ENCODE measurements around the gene EXOC6. TPM values are rescaled to one million over a fixed set of nuclear protein-coding genes. Genes with fewer than 3 reads are reported as not detected.

The EXOC6 gene
- total and polyA plus RNA-seq, 7 donors = 7.4 to 27.8 (median 14.4) TPM

DNA sequence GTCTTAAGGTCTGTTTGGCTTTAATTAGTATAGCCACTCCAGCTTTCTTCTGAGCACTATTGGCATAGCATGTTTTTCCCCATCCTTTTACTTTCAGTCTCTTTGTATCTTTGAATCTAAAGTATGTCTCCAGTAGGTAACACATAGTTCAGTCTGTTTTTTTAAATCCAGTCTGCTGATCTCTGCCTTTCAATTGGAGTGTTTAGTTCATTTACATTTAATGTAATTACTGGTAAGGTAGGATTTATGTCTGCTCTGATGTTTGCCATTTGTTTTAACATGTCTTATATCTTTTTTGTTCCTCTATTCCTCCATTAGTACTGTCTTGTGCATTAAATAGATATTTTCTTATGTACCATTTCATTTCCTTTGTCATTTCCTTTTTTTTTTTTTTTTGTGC is 72.5 kb downstream of the EXOC6 start:
- TF ChIP-seq, protein P1, sequence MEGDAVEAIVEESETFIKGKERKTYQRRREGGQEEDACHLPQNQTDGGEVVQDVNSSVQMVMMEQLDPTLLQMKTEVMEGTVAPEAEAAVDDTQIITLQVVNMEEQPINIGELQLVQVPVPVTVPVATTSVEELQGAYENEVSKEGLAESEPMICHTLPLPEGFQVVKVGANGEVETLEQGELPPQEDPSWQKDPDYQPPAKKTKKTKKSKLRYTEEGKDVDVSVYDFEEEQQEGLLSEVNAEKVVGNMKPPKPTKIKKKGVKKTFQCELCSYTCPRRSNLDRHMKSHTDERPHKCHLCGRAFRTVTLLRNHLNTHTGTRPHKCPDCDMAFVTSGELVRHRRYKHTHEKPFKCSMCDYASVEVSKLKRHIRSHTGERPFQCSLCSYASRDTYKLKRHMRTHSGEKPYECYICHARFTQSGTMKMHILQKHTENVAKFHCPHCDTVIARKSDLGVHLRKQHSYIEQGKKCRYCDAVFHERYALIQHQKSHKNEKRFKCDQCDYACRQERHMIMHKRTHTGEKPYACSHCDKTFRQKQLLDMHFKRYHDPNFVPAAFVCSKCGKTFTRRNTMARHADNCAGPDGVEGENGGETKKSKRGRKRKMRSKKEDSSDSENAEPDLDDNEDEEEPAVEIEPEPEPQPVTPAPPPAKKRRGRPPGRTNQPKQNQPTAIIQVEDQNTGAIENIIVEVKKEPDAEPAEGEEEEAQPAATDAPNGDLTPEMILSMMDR (IDR thresholded peaks at IDR 0.05) = no peak
- Histone ChIP-seq H3K4me3 (no peak overlapping the region), H3K4me1 (no peaks in the 10 kb centered on the region), H3K27me3 (ENCODE audit: insufficient read depth in 3 of 3, low read length in 2 of 3) (no peaks in the 10 kb centered on the region), H3K27ac (no peak overlapping the region), H3K9me3 (peaks cover 6% of the 10 kb centered on the region), H3K36me3 (ENCODE audit: insufficient read depth in 1 of 2, low read depth in 1 of 2) (peaks cover 0 to 21% of the 10 kb centered on the region in 2 donors)
- no peak for ATAC-seq
- intact Hi-C loops (cut with DNase I) = no loop called here
- DNase-seq = no peak

DNA sequence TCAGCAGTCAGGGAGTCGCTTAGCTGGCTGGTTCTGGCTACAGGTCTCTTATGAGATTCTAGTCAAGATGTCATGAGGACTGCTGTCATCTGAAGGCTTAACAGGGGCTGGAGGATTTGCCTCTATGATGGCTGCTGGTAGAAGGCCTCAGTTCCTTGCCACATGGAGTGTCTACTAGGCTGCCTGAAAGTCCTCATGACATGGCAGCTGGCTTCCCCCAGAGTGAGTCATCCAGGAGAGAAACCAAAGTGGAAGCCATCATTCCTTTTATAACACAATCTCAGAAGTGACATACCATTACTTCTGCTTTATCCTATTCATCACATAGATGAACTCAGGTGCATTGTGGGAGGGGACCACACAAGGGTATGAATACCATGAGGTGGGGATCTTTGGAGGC is 75.1 kb downstream of the EXOC6 start:
- H3K4me1 ChIP-seq = no peaks in the 10 kb centered on the region
- DNase-seq (no peak), ATAC-seq (no peak)
- WGBS, 3 donors = 97 to 100% (median 99%) methylated on average over 1 of the region's 1 CpG
- intact Hi-C loops (cut with DNase I) = no loop called here
- H3K4me3 ChIP-seq = no peak overlapping the region
- H3K27me3 ChIP-seq (ENCODE audit: insufficient read depth in 3 of 3, low read length in 2 of 3) = no peaks in the 10 kb centered on the region
- peaks cover 0 to 29% of the 10 kb centered on the region in 2 donors for H3K36me3 ChIP-seq (ENCODE audit: insufficient read depth in 1 of 2, low read depth in 1 of 2)
- TF ChIP-seq, protein P1 (IDR thresholded peaks at IDR 0.05) = no peak
- no peak overlapping the region for H3K27ac ChIP-seq
- peaks cover 6% of the 10 kb centered on the region for H3K9me3 ChIP-seq

GRCh38 chr10:92929896-92930295 is 81.6 kb downstream of the EXOC6 start:
- Histone ChIP-seq H3K27me3 (ENCODE audit: insufficient read depth in 3 of 3, low read length in 2 of 3) (no peaks in the 10 kb centered on the region), H3K27ac (no peak overlapping the region), H3K4me3 (no peak overlapping the region), H3K9me3 (no peaks in the 10 kb centered on the region), H3K4me1 (no peaks in the 10 kb centered on the region), H3K36me3 (ENCODE audit: insufficient read depth in 1 of 2, low read depth in 1 of 2) (peaks cover 0 to 72% of the 10 kb centered on the region in 2 donors)
- DNase-seq = no peak
- WGBS, 3 donors = 94 to 99% (median 98%) methylated on average over 5 of the region's 5 CpGs
- no peak for ATAC-seq
- TF ChIP-seq, protein P1 (IDR thresholded peaks at IDR 0.05) = no peak
- intact Hi-C loops (cut with DNase I) = no loop called here

- H3K4me1 ChIP-seq = no peaks in the 10 kb centered on the region
- intact Hi-C loops (cut with DNase I) = no loop called here
- peaks cover 0 to 80% of the 10 kb centered on the region in 2 donors for H3K36me3 ChIP-seq (ENCODE audit: insufficient read depth in 1 of 2, low read depth in 1 of 2)
- TF ChIP-seq, protein P1 (IDR thresholded peaks at IDR 0.05) = no peak
- 41 to 95% (median 91%) methylated on average over 1 of the region's 1 CpG for WGBS, 3 donors
- ATAC-seq = no peak
- H3K9me3 ChIP-seq = no peaks in the 10 kb centered on the region
- DNase-seq = no peak
- no peak overlapping the region for H3K27ac ChIP-seq
- no peak overlapping the region for H3K4me3 ChIP-seq
- no peaks in the 10 kb centered on the region for H3K27me3 ChIP-seq (ENCODE audit: insufficient read depth in 3 of 3, low read length in 2 of 3)
Measured at GRCh38 chr10:92931597-92931996, 83.3 kb downstream of the EXOC6 start.

DNA sequence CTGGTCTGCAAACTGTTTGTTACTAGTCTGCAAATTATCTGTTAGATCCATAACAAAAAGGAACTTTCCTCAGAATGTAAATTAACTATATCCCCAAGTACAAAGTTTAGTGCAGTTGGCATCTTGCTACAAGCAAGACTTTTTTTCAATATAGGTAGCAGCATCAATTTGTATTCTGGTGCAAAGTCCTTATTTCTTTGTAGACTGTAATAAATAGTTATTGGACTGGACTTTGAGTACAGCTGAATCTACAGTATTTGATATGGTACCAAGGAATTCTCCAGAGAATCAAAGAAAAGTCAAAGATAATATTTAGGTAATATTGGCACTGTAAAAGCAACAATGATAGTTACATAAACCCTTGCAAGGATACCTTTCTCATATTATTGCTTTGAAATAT is 89.6 kb downstream of the EXOC6 start:
- Histone ChIP-seq H3K4me3 (no peak overlapping the region), H3K36me3 (ENCODE audit: insufficient read depth in 1 of 2, low read depth in 1 of 2) (peaks cover 0 to 57% of the 10 kb centered on the region in 2 donors), H3K27me3 (ENCODE audit: insufficient read depth in 3 of 3, low read length in 2 of 3) (no peaks in the 10 kb centered on the region), H3K27ac (no peak overlapping the region), H3K9me3 (no peaks in the 10 kb centered on the region), H3K4me1 (no peaks in the 10 kb centered on the region)
- intact Hi-C loops (cut with DNase I) = no loop called here
- no peak for DNase-seq
- TF ChIP-seq, protein P1 (IDR thresholded peaks at IDR 0.05) = no peak
- no peak for ATAC-seq

Data from psoas muscle (tissue), 8 donors.